Neural progenitor cell (in vitro differentiated cells): ENCODE measurements around the gene TRAPPC12. TPM values are rescaled to one million over a fixed set of nuclear protein-coding genes. Genes with fewer than 3 reads are reported as not detected.
A peak's percentile ranks its signal among the peaks of the same experiment; 100 is the strongest.
"Not testable (repeated sequence)": the region's sequence is repeated elsewhere in the genome, so short reads cannot be mapped to it uniquely, and the experiment has no call there.

Experiments
- DNase-seq: peaks from one replicate; pipeline ENCODE4 v3.0.0-alpha.2; 2016; ENCODE audit warnings: low spot score
- H2AFZ ChIP-seq: fragments of 200-600 bp; sonication (generic); replicated peaks from 2 replicates; pipeline ENCODE4 v1.6.1; 2016; ENCODE audit warnings: antibody characterized with exemption
- H3F3A ChIP-seq: fragments of 200-600 bp; sonication (generic); 2 replicates; pipeline ENCODE4 v1.6.1; 2016; ENCODE audit warnings: antibody characterized with exemption, low read depth
- H3K27ac ChIP-seq: fragments of 200-600 bp; sonication (generic); 2 replicates; pipeline ENCODE4 v1.5.1; 2016; ENCODE audit warnings: mild to moderate bottlenecking
- H3K27me3 ChIP-seq: fragments of 200-600 bp; sonication (generic); 2 replicates; pipeline ENCODE4 v1.6.1; 2016; ENCODE audit warnings: mild to moderate bottlenecking, moderate library complexity
- H3K36me3 ChIP-seq: fragments of 200-600 bp; sonication (generic); 2 replicates; pipeline ENCODE4 v1.5.1; 2016
- H3K4me1 ChIP-seq: fragments of 200-600 bp; sonication (generic); 2 replicates; pipeline ENCODE4 v1.6.1; 2016; ENCODE audit warnings: mixed run types
- H3K4me2 ChIP-seq: fragments of 200-600 bp; sonication (generic); 2 replicates; pipeline ENCODE4 v1.6.1; 2016
- H3K4me3 ChIP-seq: fragments of 200-600 bp; sonication (generic); 2 replicates; pipeline ENCODE4 v1.5.1; 2016
- H3K79me2 ChIP-seq: fragments of 200-600 bp; sonication (generic); 2 replicates; pipeline ENCODE4 v1.6.1; 2016; ENCODE audit warnings: low read depth
- H3K9ac ChIP-seq: fragments of 200-600 bp; sonication (generic); 2 replicates; pipeline ENCODE4 v1.6.1; 2016
- H3K9me3 ChIP-seq: fragments of 200-600 bp; sonication (generic); 2 replicates; pipeline ENCODE4 v1.5.1; 2016; ENCODE audit warnings: low read depth
- H4K20me1 ChIP-seq: fragments of 200-600 bp; sonication (generic); 2 replicates; pipeline ENCODE4 v1.6.1; 2016; ENCODE audit warnings: low read depth
- H3K27ac Mint-ChIP-seq: 3 replicates; pipeline ENCODE4 v1.8.0; 2021; ENCODE audit warnings: mixed read lengths
- H3K27me3 Mint-ChIP-seq: 2 replicates; pipeline ENCODE4 v1.8.0; 2022; ENCODE audit warnings: low read depth, mild to moderate bottlenecking, inconsistent platforms, moderate library complexity, mixed read lengths; ENCODE audit not compliant: insufficient read depth
- H3K36me3 Mint-ChIP-seq: 3 replicates; pipeline ENCODE4 v1.8.0; 2021; ENCODE audit warnings: mixed read lengths
- H3K4me1 Mint-ChIP-seq: 3 replicates; pipeline ENCODE4 v1.8.0; 2021; ENCODE audit warnings: mixed read lengths
- H3K4me3 Mint-ChIP-seq: 3 replicates; pipeline ENCODE4 v1.8.0; 2021; ENCODE audit warnings: mild to moderate bottlenecking, moderate library complexity, mixed read lengths
- H3K9me3 Mint-ChIP-seq: 3 replicates; pipeline ENCODE4 v1.8.0; 2020; ENCODE audit warnings: mixed read lengths
- EZH2 ChIP-seq: fragments of 200-600 bp; sonication (generic); IDR thresholded peaks from 2 replicates; pipeline ENCODE4 v1.6.1; 2017; ENCODE audit warnings: antibody characterized with exemption, mild to moderate bottlenecking, moderate library complexity
- EZH2phosphoT487 ChIP-seq: fragments of 200-600 bp; sonication (generic); IDR thresholded peaks from 2 replicates; pipeline ENCODE4 v1.6.1; 2017; ENCODE audit warnings: antibody characterized with exemption
- total RNA-seq: library from RNA; depleted of rRNA; stranded (reverse); fragments of >200 nt; gene quantifications from 2 replicates; pipeline ENCODE4 v1.2.3, GENCODE V29; 2015; ENCODE audit warnings: low replicate concordance
- TF ChIP-seq, protein P1 (sequence below): fragments of 200-600 bp; sonication (generic); IDR thresholded peaks from 2 replicates; pipeline ENCODE4 v1.5.1; 2017; ENCODE audit warnings: antibody characterized with exemption, mild to moderate bottlenecking

TRAPPC12 gene
- total RNA-seq, 1 donor from 2014 or later: 59.5 TPM

DNA sequence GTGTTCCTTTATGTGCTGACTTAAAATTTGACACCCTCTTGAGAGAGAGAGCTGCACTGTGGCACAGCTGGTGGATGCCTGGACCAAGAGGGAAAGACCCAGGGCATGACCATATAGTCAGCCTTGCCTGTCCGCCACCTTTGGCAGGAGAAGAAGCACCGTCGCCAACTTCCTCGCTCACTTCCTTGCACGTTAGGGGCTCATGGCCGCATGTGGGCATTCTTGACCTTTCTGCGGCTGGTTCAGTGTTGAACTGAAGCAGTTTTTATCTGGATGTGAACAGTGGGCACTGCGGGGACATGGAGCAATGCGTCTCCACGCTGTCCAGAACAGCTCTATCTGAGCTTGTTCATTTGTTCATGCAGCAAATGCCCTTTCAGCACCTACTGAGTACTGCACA, 66.9 kb downstream of the TRAPPC12 start:
- Histone ChIP-seq H3K79me2 (no peaks in the 10 kb centered on the region), H3K27me3 (no peaks in the 10 kb centered on the region), H3F3A (no peaks in the 10 kb centered on the region), H3K4me2 (no peak overlapping the region), H2AFZ (no peak overlapping the region), H3K9me3 (no peaks in the 10 kb centered on the region), H3K4me3 (no peak overlapping the region), H3K27ac (no peak overlapping the region), H4K20me1 (no peaks in the 10 kb centered on the region), H3K36me3 (no peaks in the 10 kb centered on the region), H3K4me1 (no peaks in the 10 kb centered on the region), H3K9ac (no peak overlapping the region)
- Mint-ChIP-seq H3K27me3 (peaks cover 2% of the 10 kb centered on the region), H3K36me3 (peaks cover 36% of the 10 kb centered on the region), H3K9me3 (no peaks in the 10 kb centered on the region), H3K27ac (no peak overlapping the region), H3K4me1 (peaks cover 36% of the 10 kb centered on the region), H3K4me3 (no peak overlapping the region)
- TF ChIP-seq EZH2phosphoT487 (no peak), EZH2 (no peak)
- TF ChIP-seq, protein P1, sequence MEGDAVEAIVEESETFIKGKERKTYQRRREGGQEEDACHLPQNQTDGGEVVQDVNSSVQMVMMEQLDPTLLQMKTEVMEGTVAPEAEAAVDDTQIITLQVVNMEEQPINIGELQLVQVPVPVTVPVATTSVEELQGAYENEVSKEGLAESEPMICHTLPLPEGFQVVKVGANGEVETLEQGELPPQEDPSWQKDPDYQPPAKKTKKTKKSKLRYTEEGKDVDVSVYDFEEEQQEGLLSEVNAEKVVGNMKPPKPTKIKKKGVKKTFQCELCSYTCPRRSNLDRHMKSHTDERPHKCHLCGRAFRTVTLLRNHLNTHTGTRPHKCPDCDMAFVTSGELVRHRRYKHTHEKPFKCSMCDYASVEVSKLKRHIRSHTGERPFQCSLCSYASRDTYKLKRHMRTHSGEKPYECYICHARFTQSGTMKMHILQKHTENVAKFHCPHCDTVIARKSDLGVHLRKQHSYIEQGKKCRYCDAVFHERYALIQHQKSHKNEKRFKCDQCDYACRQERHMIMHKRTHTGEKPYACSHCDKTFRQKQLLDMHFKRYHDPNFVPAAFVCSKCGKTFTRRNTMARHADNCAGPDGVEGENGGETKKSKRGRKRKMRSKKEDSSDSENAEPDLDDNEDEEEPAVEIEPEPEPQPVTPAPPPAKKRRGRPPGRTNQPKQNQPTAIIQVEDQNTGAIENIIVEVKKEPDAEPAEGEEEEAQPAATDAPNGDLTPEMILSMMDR: no peak
- DNase-seq: no peak

DNA sequence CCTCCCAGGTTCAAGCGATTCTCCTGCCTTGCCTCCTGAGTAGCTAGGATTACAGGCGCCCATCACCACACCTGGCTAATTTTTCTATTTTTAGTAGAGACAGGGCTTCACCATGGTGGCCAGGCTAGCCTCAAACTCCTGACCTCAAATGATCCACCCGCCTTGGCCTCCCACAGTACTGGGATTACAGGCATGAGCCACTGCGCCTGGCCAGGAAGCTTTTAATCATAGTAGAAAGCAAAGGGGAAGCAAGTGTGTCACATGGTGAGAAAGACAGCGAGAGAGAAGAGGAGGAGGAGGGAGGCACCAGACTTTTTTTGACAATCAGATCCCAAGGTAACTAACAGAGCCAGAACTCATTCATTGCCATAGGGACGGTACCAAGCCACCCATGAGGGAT, 67.7 kb downstream of the TRAPPC12 start:
- H3K4me3 ChIP-seq, H3K9me3 ChIP-seq, H3K36me3 ChIP-seq, H3F3A ChIP-seq, H3K9me3 Mint-ChIP-seq, H3K27me3 Mint-ChIP-seq, H3K4me2 ChIP-seq, H3K9ac ChIP-seq, H3K4me1 ChIP-seq, H3K79me2 ChIP-seq, H3K27me3 ChIP-seq, DNase-seq, H2AFZ ChIP-seq, H3K4me3 Mint-ChIP-seq, H4K20me1 ChIP-seq, H3K27ac ChIP-seq: not testable (repeated sequence)
- H3K27ac Mint-ChIP-seq: peak overlapping the region; percentile 66
- H3K36me3 Mint-ChIP-seq: peaks cover 36% of the 10 kb centered on the region
- peaks cover 43% of the 10 kb centered on the region for H3K4me1 Mint-ChIP-seq

DNA sequence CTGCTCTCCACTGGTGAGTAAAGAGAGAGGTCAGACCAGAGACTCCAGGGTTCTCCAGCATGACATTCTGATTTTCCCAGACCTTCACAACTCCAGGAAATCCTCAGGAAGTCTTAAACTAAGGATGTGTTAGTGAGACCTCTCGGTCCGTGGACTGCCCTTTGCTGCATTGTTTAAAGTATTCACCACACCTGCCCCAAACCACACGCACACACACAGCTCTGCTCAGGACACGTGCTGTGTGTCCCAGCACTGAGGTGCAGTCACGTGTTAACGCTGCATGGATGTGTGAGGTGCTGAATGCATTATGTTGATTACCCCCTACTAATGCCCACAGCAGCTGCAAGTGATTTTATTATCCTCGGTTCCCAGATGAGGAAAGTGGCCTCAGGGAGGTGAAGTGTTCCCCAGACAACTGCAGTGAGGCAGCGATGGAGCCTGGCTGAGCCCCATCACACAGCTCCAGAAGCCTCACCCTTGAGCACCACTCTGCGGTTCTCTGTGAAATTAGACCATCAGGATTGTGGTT, 68.4 kb downstream of the TRAPPC12 start:
- H3K9me3 Mint-ChIP-seq: no peaks in the 10 kb centered on the region
- no peak for DNase-seq

DNA sequence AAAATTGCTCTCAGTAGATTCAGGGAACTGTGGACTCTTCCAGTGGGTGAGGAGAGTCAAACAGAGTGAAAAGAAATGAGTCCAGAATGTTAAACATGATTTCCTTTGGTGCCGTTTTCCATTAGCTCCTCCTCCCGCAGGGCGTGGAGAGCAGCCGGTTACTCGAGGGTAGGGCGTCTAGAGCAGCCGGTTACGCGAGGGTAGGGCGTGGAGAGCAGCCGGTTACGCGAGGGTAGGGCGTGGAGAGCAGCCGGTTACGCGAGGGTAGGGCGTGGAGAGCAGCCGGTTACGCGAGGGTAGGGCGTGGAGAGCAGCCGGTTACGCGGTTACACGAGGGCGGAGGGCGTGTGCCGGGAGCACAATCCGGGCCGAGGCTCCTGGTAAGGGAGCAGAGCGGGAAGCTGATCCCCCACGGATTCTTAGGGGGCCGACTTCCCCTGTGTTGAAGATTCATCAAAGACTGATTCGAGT, 69.0 kb downstream of the TRAPPC12 start:
- not testable (repeated sequence) for H3K4me2 ChIP-seq, H3K4me1 ChIP-seq, H3K9me3 ChIP-seq, H3K9ac ChIP-seq, H2AFZ ChIP-seq, H3K27ac ChIP-seq, H3K4me3 Mint-ChIP-seq, H3K36me3 ChIP-seq, H3K9me3 Mint-ChIP-seq, H4K20me1 ChIP-seq, DNase-seq, H3K27me3 ChIP-seq, H3K4me3 ChIP-seq, H3F3A ChIP-seq, H3K79me2 ChIP-seq, H3K27me3 Mint-ChIP-seq
- Mint-ChIP-seq H3K36me3 (peaks cover 33% of the 10 kb centered on the region), H3K4me1 (peaks cover 43% of the 10 kb centered on the region), H3K27ac (peak overlapping the region; percentile 53)

More for the DNA sequence above, 68.4 kb downstream of the TRAPPC12 start:
- H3K36me3 ChIP-seq: no peaks in the 10 kb centered on the region
- H2AFZ ChIP-seq: no peak overlapping the region
- H3K4me3 Mint-ChIP-seq: no peak overlapping the region
- H4K20me1 ChIP-seq: peaks cover 7% of the 10 kb centered on the region
- H3K4me1 Mint-ChIP-seq: peaks cover 43% of the 10 kb centered on the region
- no peaks in the 10 kb centered on the region for H3K27me3 ChIP-seq
- H3K4me1 ChIP-seq: no peaks in the 10 kb centered on the region
- no peaks in the 10 kb centered on the region for H3F3A ChIP-seq
- peaks cover 31% of the 10 kb centered on the region for H3K36me3 Mint-ChIP-seq
- H3K4me2 ChIP-seq: no peak overlapping the region
- H3K79me2 ChIP-seq: no peaks in the 10 kb centered on the region
- H3K9me3 ChIP-seq: no peaks in the 10 kb centered on the region
- H3K4me3 ChIP-seq: no peak overlapping the region
- H3K9ac ChIP-seq: no peak overlapping the region
- H3K27me3 Mint-ChIP-seq: peaks cover 4% of the 10 kb centered on the region
- peak overlapping the region; percentile 34 for H3K27ac Mint-ChIP-seq
- no peak overlapping the region for H3K27ac ChIP-seq
- no peak for TF ChIP-seq EZH2phosphoT487
- no peak for TF ChIP-seq EZH2
- TF ChIP-seq, protein P1: no peak
